GM23338 (cell line): ENCODE measurements around the gene MAPKAPK2. TPM values are rescaled to one million over a fixed set of nuclear protein-coding genes. Genes with fewer than 3 reads are reported as not detected.

ENCODE experiments used
- ATAC-seq: fragments of 200-7000 bp; cut with Tn5 transposase; 3 replicates; pipeline ENCODE4 v1.9.1; 2020
- DNase-seq: peaks from one replicate; pipeline ENCODE4 v3.0.0-alpha.2; 2015; ENCODE audit warnings: low spot score
- H2AFZ ChIP-seq: fragments of 200-600 bp; sonication (generic); 2 replicates; pipeline ENCODE4 v1.8.0; 2016; ENCODE audit warnings: antibody characterized with exemption, mild to moderate bottlenecking, moderate library complexity
- H3F3A ChIP-seq: fragments of 200-600 bp; sonication (generic); replicated peaks from 2 replicates; pipeline ENCODE4 v1.8.0; 2017; ENCODE audit warnings: antibody characterized with exemption, mixed run types, low read depth
- H3K27ac ChIP-seq: fragments of 200-600 bp; sonication (generic); 2 replicates; pipeline ENCODE4 v1.6.1; 2016; ENCODE audit warnings: low read depth
- H3K27me3 ChIP-seq: fragments of 200-600 bp; sonication (generic); 2 replicates; pipeline ENCODE4 v1.8.0; 2016; ENCODE audit warnings: mild to moderate bottlenecking, mixed run types, moderate library complexity; ENCODE audit not compliant: insufficient read depth
- H3K36me3 ChIP-seq: fragments of 200-600 bp; sonication (generic); 2 replicates; pipeline ENCODE4 v1.8.0; 2016; ENCODE audit warnings: mild to moderate bottlenecking; ENCODE audit not compliant: insufficient read depth
- H3K4me1 ChIP-seq: fragments of 200-600 bp; sonication (generic); 2 replicates; pipeline ENCODE4 v1.8.0; 2016; ENCODE audit warnings: mild to moderate bottlenecking, moderate library complexity; ENCODE audit not compliant: insufficient read depth
- H3K4me2 ChIP-seq: fragments of 200-600 bp; sonication (generic); 2 replicates; pipeline ENCODE4 v1.7.1; 2017; ENCODE audit warnings: mixed run types
- H3K4me3 ChIP-seq: fragments of 200-600 bp; sonication (generic); 2 replicates; pipeline ENCODE4 v1.6.1; 2016; ENCODE audit warnings: mixed run types
- H3K79me2 ChIP-seq: fragments of 200-600 bp; sonication (generic); replicated peaks from 2 replicates; pipeline ENCODE4 v1.8.0; 2017; ENCODE audit warnings: mild to moderate bottlenecking; ENCODE audit not compliant: insufficient read depth
- H3K9me2 ChIP-seq: fragments of 200-600 bp; sonication (generic); 2 replicates; pipeline ENCODE4 v1.8.0; 2017; ENCODE audit not compliant: insufficient read depth
- H4K20me1 ChIP-seq: fragments of 200-600 bp; sonication (generic); replicated peaks from 2 replicates; pipeline ENCODE4 v1.8.0; 2017; ENCODE audit warnings: mild to moderate bottlenecking; ENCODE audit not compliant: insufficient read depth
- H3K27ac Mint-ChIP-seq: 2 replicates; pipeline ENCODE4 v1.8.0; 2020; ENCODE audit warnings: inconsistent platforms, mild to moderate bottlenecking, moderate library complexity, mixed read lengths
- H3K27me3 Mint-ChIP-seq: 3 replicates; pipeline ENCODE4 v1.8.0; 2022; ENCODE audit warnings: low read depth, mild to moderate bottlenecking, moderate library complexity, mixed read lengths, inconsistent platforms; ENCODE audit not compliant: insufficient read depth, poor library complexity
- H3K36me3 Mint-ChIP-seq: 3 replicates; pipeline ENCODE4 v1.8.0; 2021; ENCODE audit warnings: low read depth, mild to moderate bottlenecking, inconsistent platforms, moderate library complexity, mixed read lengths
- H3K4me1 Mint-ChIP-seq: 3 replicates; pipeline ENCODE4 v1.8.0; 2020; ENCODE audit warnings: mild to moderate bottlenecking, inconsistent platforms, mixed read lengths
- H3K4me3 Mint-ChIP-seq: 3 replicates; pipeline ENCODE4 v1.8.0; 2021; ENCODE audit warnings: moderate library complexity, mild to moderate bottlenecking, inconsistent platforms, mixed read lengths
- H3K9me3 Mint-ChIP-seq: 3 replicates; pipeline ENCODE4 v1.8.0; 2020; ENCODE audit warnings: moderate library complexity, mild to moderate bottlenecking, inconsistent platforms, mixed read lengths
- EZH2phosphoT487 ChIP-seq: fragments of 200-600 bp; sonication (generic); IDR thresholded peaks from one replicate; pipeline ENCODE4 v1.8.1; 2018; ENCODE audit warnings: antibody characterized with exemption; ENCODE audit not compliant: unreplicated experiment
- NANOG ChIP-seq: IDR thresholded peaks from 2 replicates; pipeline ENCODE4 v1.6.1; 2016; ENCODE audit warnings: antibody characterized with exemption, borderline replicate concordance
- ZNF462 ChIP-seq: fragments of 250-450 bp; sonication (Bioruptor Pico); IDR thresholded peaks from 2 replicates; pipeline ENCODE4 v1.5.0; 2020; ENCODE audit warnings: mild to moderate bottlenecking, moderate library complexity
- polyA plus RNA-seq: library from polyadenylated mRNA; unstranded; fragments of >200 nt; fragmentation: Nextera tagmentation; extraction: Ambion mirVana; gene quantifications from 2 replicates; pipeline ENCODE4 v1.2.1, GENCODE V29; 2016
- total RNA-seq: library from RNA; depleted of rRNA; stranded (reverse); fragments of >200 nt; shearing (Covaris generic); gene quantifications from 2 replicates; pipeline ENCODE4 v1.2.3, GENCODE V29; 2014
- TF ChIP-seq, protein P1 (sequence below): IDR thresholded peaks from one replicate; pipeline ENCODE4 v1.6.1; 2018; ENCODE audit warnings: antibody characterized with exemption; ENCODE audit not compliant: unreplicated experiment

The MAPKAPK2 gene
- total and polyA plus RNA-seq, 2 experiments from 2014 or later = 10.1 to 30.4 TPM

GRCh38 chr1:206676499-206676898 is 8.2 kb upstream of the MAPKAPK2 start (continued):
- TF ChIP-seq ZNF462 (CRISPR knock-in tag) (no peak), EZH2phosphoT487 (no peak), NANOG (no peak)

DNA sequence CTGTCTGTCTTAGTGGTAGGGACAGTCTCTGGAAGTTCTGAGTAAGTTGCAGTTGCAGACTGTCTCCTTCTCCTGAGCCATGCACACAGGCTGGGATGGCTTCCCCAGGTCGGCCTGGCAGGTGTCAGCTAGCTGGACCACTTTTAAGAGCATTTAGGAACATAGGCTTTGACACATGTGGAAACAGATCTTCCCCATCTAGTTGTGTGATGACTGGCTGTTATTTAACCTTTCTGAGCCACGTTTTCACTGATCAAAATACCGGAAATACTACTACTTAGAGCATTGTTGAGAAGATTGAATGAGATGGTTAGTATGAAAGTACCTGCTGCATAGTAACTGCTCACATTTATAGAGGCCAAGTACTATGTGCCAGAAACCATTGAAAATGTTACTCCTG is 6.2 kb upstream of the MAPKAPK2 start:
- Mint-ChIP-seq H3K4me3 (no peak overlapping the region), H3K27me3 (peaks cover 9% of the 10 kb centered on the region), H3K4me1 (peaks cover 3% of the 10 kb centered on the region; the same call in 1 of the 3 replicates), H3K36me3 (no peaks in the 10 kb centered on the region), H3K27ac (no peak overlapping the region), H3K9me3 (no peaks in the 10 kb centered on the region)
- TF ChIP-seq, protein P1, sequence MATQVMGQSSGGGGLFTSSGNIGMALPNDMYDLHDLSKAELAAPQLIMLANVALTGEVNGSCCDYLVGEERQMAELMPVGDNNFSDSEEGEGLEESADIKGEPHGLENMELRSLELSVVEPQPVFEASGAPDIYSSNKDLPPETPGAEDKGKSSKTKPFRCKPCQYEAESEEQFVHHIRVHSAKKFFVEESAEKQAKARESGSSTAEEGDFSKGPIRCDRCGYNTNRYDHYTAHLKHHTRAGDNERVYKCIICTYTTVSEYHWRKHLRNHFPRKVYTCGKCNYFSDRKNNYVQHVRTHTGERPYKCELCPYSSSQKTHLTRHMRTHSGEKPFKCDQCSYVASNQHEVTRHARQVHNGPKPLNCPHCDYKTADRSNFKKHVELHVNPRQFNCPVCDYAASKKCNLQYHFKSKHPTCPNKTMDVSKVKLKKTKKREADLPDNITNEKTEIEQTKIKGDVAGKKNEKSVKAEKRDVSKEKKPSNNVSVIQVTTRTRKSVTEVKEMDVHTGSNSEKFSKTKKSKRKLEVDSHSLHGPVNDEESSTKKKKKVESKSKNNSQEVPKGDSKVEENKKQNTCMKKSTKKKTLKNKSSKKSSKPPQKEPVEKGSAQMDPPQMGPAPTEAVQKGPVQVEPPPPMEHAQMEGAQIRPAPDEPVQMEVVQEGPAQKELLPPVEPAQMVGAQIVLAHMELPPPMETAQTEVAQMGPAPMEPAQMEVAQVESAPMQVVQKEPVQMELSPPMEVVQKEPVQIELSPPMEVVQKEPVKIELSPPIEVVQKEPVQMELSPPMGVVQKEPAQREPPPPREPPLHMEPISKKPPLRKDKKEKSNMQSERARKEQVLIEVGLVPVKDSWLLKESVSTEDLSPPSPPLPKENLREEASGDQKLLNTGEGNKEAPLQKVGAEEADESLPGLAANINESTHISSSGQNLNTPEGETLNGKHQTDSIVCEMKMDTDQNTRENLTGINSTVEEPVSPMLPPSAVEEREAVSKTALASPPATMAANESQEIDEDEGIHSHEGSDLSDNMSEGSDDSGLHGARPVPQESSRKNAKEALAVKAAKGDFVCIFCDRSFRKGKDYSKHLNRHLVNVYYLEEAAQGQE = no peak
- Histone ChIP-seq H3K27ac (no peak overlapping the region), H3K4me2 (no peak overlapping the region), H4K20me1 (no peaks in the 10 kb centered on the region), H2AFZ (no peak overlapping the region), H3K36me3 (no peaks in the 10 kb centered on the region), H3K79me2 (no peaks in the 10 kb centered on the region), H3F3A (no peaks in the 10 kb centered on the region), H3K9me2 (no peaks in the 10 kb centered on the region), H3K4me3 (no peak overlapping the region), H3K27me3 (peaks cover 12% of the 10 kb centered on the region), H3K4me1 (peaks cover 3% of the 10 kb centered on the region; the same call in 1 of the 2 replicates)
- ATAC-seq (no peak), DNase-seq (no peak)
